ENCODE data around the gene UTF1. TPM values are rescaled to one million over a fixed set of nuclear protein-coding genes. Genes with fewer than 3 reads are reported as not detected.

Gene UTF1
- total RNA-seq, 6 experiments from 2014 or later, result not detected

DNA sequence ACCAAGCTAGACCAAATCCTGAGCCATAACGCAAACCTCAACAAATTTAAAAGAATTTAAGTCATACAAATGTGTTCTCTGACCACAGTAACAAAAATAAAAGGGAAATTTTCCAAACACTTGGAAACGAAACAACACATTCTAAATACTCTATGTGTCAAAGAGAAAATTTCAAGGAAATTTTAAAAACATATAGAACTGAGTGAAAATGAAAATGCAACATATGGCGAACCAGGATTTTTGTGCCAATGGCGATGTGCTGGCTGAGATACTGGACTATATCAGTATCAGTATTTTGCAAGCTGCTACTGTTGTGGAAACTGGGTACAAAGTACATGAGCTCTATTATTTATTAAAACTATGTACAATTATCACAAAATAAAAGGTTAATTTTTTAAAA lies 35.9 kb upstream of the UTF1 start:
- Mint-ChIP-seq H3K36me3 (ENCODE audit: low read depth) (no peaks in the 10 kb centered on the region), H3K4me1 (ENCODE audit: low read depth) (no peaks in the 10 kb centered on the region), H3K27me3 (ENCODE audit: insufficient read depth) (peaks cover 19% of the 10 kb centered on the region), H3K27ac (no peak overlapping the region), H3K4me3 (no peak overlapping the region), H3K9me3 (peaks cover 21% of the 10 kb centered on the region; the same call in 1 of the 2 replicates)
- TF ChIP-seq, protein P1, sequence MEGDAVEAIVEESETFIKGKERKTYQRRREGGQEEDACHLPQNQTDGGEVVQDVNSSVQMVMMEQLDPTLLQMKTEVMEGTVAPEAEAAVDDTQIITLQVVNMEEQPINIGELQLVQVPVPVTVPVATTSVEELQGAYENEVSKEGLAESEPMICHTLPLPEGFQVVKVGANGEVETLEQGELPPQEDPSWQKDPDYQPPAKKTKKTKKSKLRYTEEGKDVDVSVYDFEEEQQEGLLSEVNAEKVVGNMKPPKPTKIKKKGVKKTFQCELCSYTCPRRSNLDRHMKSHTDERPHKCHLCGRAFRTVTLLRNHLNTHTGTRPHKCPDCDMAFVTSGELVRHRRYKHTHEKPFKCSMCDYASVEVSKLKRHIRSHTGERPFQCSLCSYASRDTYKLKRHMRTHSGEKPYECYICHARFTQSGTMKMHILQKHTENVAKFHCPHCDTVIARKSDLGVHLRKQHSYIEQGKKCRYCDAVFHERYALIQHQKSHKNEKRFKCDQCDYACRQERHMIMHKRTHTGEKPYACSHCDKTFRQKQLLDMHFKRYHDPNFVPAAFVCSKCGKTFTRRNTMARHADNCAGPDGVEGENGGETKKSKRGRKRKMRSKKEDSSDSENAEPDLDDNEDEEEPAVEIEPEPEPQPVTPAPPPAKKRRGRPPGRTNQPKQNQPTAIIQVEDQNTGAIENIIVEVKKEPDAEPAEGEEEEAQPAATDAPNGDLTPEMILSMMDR (IDR thresholded peaks at IDR 0.05), result no peak
- no peak for DNase-seq

DNA sequence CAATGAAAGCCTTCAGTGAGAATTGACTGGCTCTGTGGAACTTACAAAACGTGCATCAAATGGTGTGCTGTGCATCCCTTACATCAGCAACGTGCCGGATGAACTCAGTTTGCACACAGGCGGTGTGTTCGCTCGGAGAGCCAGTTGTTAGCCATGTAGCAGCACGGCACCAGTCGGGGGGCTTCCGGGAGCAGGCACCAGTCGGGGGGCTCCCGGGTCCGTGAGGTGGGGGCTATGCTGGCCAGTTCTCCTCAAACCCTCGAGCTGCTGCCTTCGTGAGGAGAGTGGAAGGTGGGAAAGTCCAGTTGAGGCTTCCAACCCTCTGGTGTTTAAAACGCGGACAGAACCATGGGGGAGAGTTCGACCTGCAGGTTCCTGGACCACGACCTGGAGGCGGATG lies 34.9 kb upstream of the UTF1 start:
- Mint-ChIP-seq H3K9me3 (peaks cover 24% of the 10 kb centered on the region; the same call in 1 of the 2 replicates), H3K4me1 (ENCODE audit: low read depth) (no peaks in the 10 kb centered on the region), H3K27me3 (ENCODE audit: insufficient read depth) (peaks cover 16% of the 10 kb centered on the region; the same call in 1 of the 2 replicates), H3K4me3 (no peak overlapping the region), H3K36me3 (ENCODE audit: low read depth) (no peaks in the 10 kb centered on the region), H3K27ac (no peak overlapping the region)
- DNase-seq, result no peak
- TF ChIP-seq, protein P1 (IDR thresholded peaks at IDR 0.05), result no peak

DNA sequence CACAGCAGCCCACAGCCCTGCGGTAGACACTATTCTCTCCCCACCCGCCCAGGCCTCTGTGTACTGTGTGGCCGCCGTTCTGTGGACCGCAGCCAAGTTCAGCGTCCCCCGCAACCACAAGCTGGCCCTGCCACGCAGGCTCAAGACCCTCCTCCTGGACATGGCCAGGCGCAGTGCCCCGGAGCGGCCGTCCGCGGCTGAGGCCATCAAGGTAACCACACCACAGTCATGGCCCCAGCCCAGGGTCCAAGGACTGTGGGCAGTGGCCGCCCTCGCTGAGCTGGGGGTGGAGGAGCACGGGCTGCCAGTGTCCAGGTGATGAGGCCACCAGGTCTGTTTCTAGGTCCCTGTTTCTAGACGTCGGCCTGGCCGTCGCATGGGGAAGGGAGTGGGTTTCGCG lies 34.4 kb upstream of the UTF1 start:
- H3K9me3 Mint-ChIP-seq, result peaks cover 24% of the 10 kb centered on the region; the same call in 1 of the 2 replicates
- no peaks in the 10 kb centered on the region for H3K36me3 Mint-ChIP-seq (ENCODE audit: low read depth)
- peaks cover 16% of the 10 kb centered on the region; the same call in 1 of the 2 replicates for H3K27me3 Mint-ChIP-seq (ENCODE audit: insufficient read depth)
- DNase-seq, result no peak
- no peak overlapping the region for H3K27ac Mint-ChIP-seq
- TF ChIP-seq, protein P1 (IDR thresholded peaks at IDR 0.05), result no peak
- H3K4me1 Mint-ChIP-seq (ENCODE audit: low read depth), result no peaks in the 10 kb centered on the region
- H3K4me3 Mint-ChIP-seq, result no peak overlapping the region

DNA sequence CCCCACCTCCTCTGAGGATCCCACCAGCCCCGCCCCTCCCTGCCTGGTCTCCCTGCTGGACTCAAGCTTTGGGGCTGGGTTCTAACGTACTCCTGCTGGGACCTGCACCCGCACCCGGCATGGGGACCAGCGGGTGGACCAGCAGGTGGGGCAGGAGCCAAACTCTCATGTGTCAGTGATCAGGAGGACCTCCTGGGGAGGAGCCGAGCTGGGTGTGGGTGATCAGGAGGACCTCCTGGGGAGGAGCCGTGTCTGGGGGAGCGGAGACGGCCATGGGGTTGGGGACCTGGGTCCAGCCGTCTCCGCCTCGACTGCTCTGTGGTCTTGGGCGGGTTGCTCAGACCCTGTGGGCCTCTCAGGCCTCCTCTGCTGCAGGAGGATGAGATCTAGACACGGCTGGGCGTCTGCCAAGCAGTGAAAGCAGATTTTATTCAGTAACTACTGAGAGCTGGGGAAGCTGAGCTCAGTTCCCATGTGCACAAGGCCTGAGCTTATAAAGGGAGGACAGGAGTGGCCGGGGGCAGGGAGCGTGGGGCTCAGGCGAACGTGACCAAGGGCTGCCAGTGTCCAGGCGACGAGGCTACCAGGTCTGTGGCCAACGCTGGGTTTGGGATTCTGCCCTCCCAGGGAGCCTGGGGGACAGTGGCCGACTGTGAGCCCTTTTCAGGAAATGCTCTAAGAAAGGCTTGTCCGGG lies 33.6 kb upstream of the UTF1 start:
- Mint-ChIP-seq H3K27me3 (ENCODE audit: insufficient read depth) (peaks cover 11% of the 10 kb centered on the region), H3K36me3 (ENCODE audit: low read depth) (no peaks in the 10 kb centered on the region), H3K4me3 (no peak overlapping the region), H3K27ac (no peak overlapping the region), H3K9me3 (peaks cover 28% of the 10 kb centered on the region), H3K4me1 (ENCODE audit: low read depth) (no peaks in the 10 kb centered on the region)
- DNase-seq, result no peak
- TF ChIP-seq, protein P1 (IDR thresholded peaks at IDR 0.05), result no peak

DNA sequence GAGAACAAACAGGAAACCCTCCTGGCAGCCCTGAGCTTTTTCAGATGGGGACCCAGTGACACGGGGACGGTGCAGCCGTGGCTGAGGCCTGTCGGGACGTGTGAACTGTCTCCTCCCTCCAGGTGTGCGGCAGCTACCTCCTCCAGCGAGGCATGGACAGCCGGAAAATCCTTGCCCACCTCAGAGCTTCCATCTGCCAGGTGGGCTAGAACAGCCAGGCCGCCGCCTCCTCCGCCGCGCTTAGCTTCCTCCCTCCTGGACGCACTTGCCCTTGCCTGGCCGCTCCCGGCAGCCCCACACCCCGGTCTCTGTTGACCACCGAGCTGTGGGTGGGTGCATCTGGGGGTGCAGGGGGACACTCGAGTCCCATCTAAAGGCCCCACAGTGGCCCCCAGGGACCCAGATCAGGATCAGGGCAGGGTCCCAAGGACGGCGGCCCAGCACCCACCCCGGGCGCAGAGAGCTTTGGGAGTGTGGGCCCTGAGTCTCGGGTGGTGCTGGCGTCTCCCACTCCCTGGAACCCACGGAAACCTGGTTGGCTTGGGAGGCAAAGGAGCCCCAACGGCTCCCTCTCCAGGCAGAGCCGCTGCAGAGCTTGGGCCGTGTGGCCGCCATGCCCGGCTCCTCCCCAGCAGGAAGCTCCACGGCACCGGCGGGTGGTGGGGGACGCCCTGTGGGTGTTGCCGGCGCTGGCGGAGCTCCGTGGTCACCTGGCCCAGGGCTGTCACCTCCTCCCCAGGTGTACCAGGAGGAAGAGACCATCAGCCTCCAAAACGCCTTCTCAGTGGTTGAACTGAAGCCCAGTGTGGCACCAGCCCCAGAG lies 32.9 kb upstream of the UTF1 start:
- Mint-ChIP-seq H3K27ac (no peak overlapping the region), H3K36me3 (ENCODE audit: low read depth) (no peaks in the 10 kb centered on the region), H3K4me1 (ENCODE audit: low read depth) (no peaks in the 10 kb centered on the region), H3K9me3 (peaks cover 26% of the 10 kb centered on the region), H3K27me3 (ENCODE audit: insufficient read depth) (peaks cover 11% of the 10 kb centered on the region), H3K4me3 (no peak overlapping the region)
- TF ChIP-seq, protein P1 (IDR thresholded peaks at IDR 0.05), result no peak
- no peak for DNase-seq

Data from HFFc6 (cell line).